Thyroid gland (tissue), 4 donors: ENCODE data around the gene TCAP. TPM values are rescaled to one million over a fixed set of nuclear protein-coding genes. Genes with fewer than 3 reads are reported as not detected.

Source experiments
- DNase-seq, 2 donors: peaks; one replicate each; pipeline ENCODE4 v3.0.0-alpha.2; 2019
- H3K27ac ChIP-seq, 3 donors: fragments of 200-600 bp; sonication (generic); 1 replicate in 2 of 3; 2 replicates in 1 of 3; pipeline ENCODE4 v1.5.1; 2016 to 2019; ENCODE audit warnings: mild to moderate bottlenecking in 1 of 3, moderate library complexity in 1 of 3
- H3K27me3 ChIP-seq: fragments of 200-600 bp; sonication (generic); one replicate; pipeline ENCODE4 v1.5.1; 2019
- H3K36me3 ChIP-seq, 2 donors: fragments of 200-600 bp; sonication (generic); one replicate each; pipeline ENCODE4 v1.5.1; 2016 to 2019
- H3K4me1 ChIP-seq, 2 donors: fragments of 200-600 bp; sonication (generic); one replicate each; pipeline ENCODE4 v1.5.1; 2017 to 2019
- H3K4me3 ChIP-seq, 3 donors: fragments of 200-600 bp; sonication (generic); replicated peaks in 1 of 3; 1 replicate in 2 of 3; 2 replicates in 1 of 3; pipeline ENCODE4 v1.5.1; 2016; ENCODE audit warnings: mild to moderate bottlenecking in 1 of 3
- H3K9me3 ChIP-seq: fragments of 200-600 bp; sonication (generic); one replicate; pipeline ENCODE4 v1.5.1; 2017
- POLR2A ChIP-seq, 2 donors: fragments of 450-650 bp; IDR thresholded peaks; one replicate each; pipeline ENCODE4 v1.6.1; 2017; ENCODE audit warnings: antibody characterized with exemption in 2 of 2, mild to moderate bottlenecking in 2 of 2, moderate library complexity in 1 of 2
- WGBS, 2 donors: methylation state at CpG; one replicate each; pipeline ENCODE4 v1.1.5; 2017; 5-methylcytosine and 5-hydroxymethylcytosine counted together
- intact Hi-C: fragments of 100-400 bp; cut with DNase I; formaldehyde crosslinking; loops from one replicate; pipeline ENCODE4 v1.15.1; 2023
- total RNA-seq, 4 donors: library from RNA; depleted of rRNA; stranded (reverse); fragments of >200 nt; gene quantifications; one replicate each; pipeline ENCODE4 v1.2.3, GENCODE V29; 2016
- TF ChIP-seq, protein P1 (sequence below), 6 experiments: fragments of 200-600 bp in 3 of 6; fragments of 450-650 bp in 3 of 6; sonication (generic) in 3 of 6; IDR thresholded peaks; one replicate each; pipeline ENCODE4 v1.5.1; 2016 to 2019; ENCODE audit warnings: antibody characterized with exemption in 6 of 6, mild to moderate bottlenecking in 2 of 6, inconsistent platforms in 1 of 6, moderate library complexity in 1 of 6

Gene TCAP
- total RNA-seq, 4 donors from 2014 or later = 0.63 to 2.1 (median 1.5) TPM

GRCh38 chr17:39638317-39638716, 26.8 kb upstream of the TCAP start:
- Histone ChIP-seq H3K4me1 (peaks cover 16 to 49% of the 10 kb centered on the region in 2 donors), H3K9me3 (no peaks in the 10 kb centered on the region), H3K4me3 (peak overlapping the region in 1 of 3 donors; percentile 90), H3K36me3 (no peaks in the 10 kb centered on the region), H3K27ac (no peak overlapping the region), H3K27me3 (no peaks in the 10 kb centered on the region)
- TF ChIP-seq, protein P1, sequence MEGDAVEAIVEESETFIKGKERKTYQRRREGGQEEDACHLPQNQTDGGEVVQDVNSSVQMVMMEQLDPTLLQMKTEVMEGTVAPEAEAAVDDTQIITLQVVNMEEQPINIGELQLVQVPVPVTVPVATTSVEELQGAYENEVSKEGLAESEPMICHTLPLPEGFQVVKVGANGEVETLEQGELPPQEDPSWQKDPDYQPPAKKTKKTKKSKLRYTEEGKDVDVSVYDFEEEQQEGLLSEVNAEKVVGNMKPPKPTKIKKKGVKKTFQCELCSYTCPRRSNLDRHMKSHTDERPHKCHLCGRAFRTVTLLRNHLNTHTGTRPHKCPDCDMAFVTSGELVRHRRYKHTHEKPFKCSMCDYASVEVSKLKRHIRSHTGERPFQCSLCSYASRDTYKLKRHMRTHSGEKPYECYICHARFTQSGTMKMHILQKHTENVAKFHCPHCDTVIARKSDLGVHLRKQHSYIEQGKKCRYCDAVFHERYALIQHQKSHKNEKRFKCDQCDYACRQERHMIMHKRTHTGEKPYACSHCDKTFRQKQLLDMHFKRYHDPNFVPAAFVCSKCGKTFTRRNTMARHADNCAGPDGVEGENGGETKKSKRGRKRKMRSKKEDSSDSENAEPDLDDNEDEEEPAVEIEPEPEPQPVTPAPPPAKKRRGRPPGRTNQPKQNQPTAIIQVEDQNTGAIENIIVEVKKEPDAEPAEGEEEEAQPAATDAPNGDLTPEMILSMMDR (IDR thresholded peaks at IDR 0.05) = no peak
- TF ChIP-seq POLR2A (IDR thresholded peaks at IDR 0.05) = no peak
- 93 to 98% methylated on average over 7 of the region's 7 CpGs for WGBS, 2 donors
- DNase-seq = no peak
- intact Hi-C loops = no loop called here

DNA sequence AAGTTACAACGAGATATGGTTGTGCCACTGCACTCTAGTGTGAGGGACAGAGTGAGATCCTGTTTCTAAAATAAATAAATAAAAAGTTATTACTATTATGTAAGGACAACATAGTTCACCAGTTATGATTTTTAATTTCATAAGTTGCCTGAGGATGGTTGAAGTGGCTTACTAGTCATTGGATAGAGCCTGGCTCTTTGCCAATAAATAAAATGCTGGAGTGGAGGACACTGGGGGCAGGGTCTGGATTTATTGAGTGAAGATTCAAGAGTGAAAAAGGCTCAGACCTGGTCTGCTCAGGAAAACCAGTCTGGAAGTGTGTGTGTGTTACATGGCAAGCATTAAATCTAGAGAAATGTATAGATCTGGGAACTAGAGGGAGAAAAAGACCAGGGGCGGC, 26.1 kb upstream of the TCAP start:
- intact Hi-C loops = no loop called here
- TF ChIP-seq, protein P1 (IDR thresholded peaks at IDR 0.05) = no peak
- TF ChIP-seq POLR2A (IDR thresholded peaks at IDR 0.05) = no peak

DNA sequence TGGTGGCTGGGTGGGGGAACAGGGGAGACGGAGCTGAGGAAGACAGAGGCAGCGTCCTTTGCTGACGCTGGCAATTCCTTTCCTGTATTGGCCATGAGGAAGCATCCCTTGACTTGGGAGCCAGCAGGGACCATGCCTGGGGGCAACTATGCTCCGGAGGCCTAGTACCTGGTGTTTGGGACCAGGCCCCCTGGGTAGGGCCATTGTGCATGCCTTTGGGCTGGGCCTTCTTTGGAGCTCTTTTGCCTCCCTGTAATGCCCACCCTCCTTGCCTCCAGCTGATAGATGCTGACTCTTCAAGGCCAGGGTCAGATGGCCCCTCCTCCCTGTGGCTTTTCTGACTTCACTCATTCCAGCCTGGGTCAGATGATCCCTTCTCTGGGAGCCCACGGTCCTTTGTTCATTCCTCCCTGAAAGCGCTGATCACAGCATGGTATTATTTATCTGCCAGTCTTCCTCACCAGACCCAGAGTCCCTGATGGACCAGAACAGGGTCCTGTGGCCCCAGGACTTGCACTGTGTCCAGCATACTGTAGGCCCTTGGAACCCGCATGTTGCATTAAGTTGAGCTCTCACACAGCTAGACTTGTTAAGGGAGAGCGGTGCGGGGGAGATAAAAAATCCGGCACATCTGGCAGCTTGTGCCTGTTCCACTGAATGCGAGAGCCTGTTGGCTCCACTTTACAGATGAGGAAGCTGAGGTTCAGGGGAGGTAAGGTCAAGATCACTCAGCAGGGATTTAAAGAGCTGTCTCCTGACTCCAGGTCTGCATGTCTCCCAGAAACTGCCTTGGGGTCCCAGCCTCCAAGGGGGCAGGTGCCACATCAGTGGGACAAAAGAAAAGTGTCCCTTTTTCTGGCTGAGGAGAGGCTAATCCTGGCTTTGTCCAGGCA, 25.3 kb upstream of the TCAP start:
- TF ChIP-seq POLR2A (IDR thresholded peaks at IDR 0.05) = no peak
- TF ChIP-seq, protein P1 (IDR thresholded peaks at IDR 0.05) = no peak
- Histone ChIP-seq H3K27ac (peak overlapping the region in 1 of 3 donors; percentile 2), H3K9me3 (no peaks in the 10 kb centered on the region), H3K36me3 (no peaks in the 10 kb centered on the region), H3K27me3 (no peaks in the 10 kb centered on the region), H3K4me3 (no peak overlapping the region), H3K4me1 (peaks cover 19 to 54% of the 10 kb centered on the region in 2 donors)
- intact Hi-C loops = no loop called here
- DNase-seq = no peak
- 86 to 89% methylated on average over 10 to 11 of the region's 11 CpGs for WGBS, 2 donors

More for the DNA sequence above, 26.1 kb upstream of the TCAP start:
- H3K27me3 ChIP-seq = no peaks in the 10 kb centered on the region
- WGBS, 2 donors = 83 to 85% methylated on average over 2 of the region's 2 CpGs
- no peak for DNase-seq
- peaks cover 16 to 52% of the 10 kb centered on the region in 2 donors for H3K4me1 ChIP-seq
- no peaks in the 10 kb centered on the region for H3K36me3 ChIP-seq
- no peaks in the 10 kb centered on the region for H3K9me3 ChIP-seq
- no peak overlapping the region for H3K27ac ChIP-seq
- no peak overlapping the region for H3K4me3 ChIP-seq

- Histone ChIP-seq H3K9me3 (no peaks in the 10 kb centered on the region), H3K27me3 (no peaks in the 10 kb centered on the region), H3K36me3 (no peaks in the 10 kb centered on the region), H3K4me3 (no peak overlapping the region), H3K4me1 (peaks cover 19 to 54% of the 10 kb centered on the region in 2 donors), H3K27ac (no peak overlapping the region)
- intact Hi-C loops = no loop called here
- WGBS, 2 donors = 37 to 49% methylated on average over 3 of the region's 4 CpGs
- no peak for DNase-seq
- TF ChIP-seq, protein P1 (IDR thresholded peaks at IDR 0.05) = no peak
- no peak for TF ChIP-seq POLR2A (IDR thresholded peaks at IDR 0.05)
Measured at GRCh38 chr17:39640591-39641031, 24.5 kb upstream of the TCAP start.

DNA sequence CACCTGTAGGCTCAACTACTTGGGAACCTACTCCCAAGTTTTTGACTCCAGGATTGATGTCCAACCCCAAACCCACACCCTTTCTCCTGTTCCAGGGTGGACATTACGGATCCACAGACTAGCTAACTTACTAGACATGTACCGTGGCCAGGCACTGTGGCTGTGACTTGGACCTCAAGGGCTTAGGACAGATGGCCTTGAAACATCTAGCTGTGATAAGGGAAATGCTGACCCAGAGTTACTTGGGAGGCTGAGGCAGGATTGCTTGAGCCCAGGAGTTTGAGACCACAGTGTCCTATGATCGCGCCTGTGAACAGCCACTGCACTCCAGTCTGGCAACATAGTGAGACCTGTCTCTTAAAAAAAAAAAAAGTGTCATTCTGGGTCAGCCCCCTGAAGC, 24.1 kb upstream of the TCAP start:
- 96 to 99% methylated on average over 4 of the region's 4 CpGs for WGBS, 2 donors
- Histone ChIP-seq H3K9me3 (no peaks in the 10 kb centered on the region), H3K36me3 (no peaks in the 10 kb centered on the region), H3K27me3 (no peaks in the 10 kb centered on the region), H3K4me1 (peaks cover 19 to 51% of the 10 kb centered on the region in 2 donors), H3K27ac (no peak overlapping the region), H3K4me3 (no peak overlapping the region)
- intact Hi-C loops = no loop called here
- no peak for TF ChIP-seq POLR2A (IDR thresholded peaks at IDR 0.05)
- TF ChIP-seq, protein P1 (IDR thresholded peaks at IDR 0.05) = no peak
- no peak for DNase-seq
